IMR-90 (cell line): ENCODE measurements around the gene PRAME. TPM values are rescaled to one million over a fixed set of nuclear protein-coding genes. Genes with fewer than 3 reads are reported as not detected.

ENCODE experiments used
- ATAC-seq: fragments of 200-7000 bp; cut with Tn5 transposase; 2 replicates; pipeline ENCODE4 v1.9.1; 2020; ENCODE audit warnings: low read depth, mild to moderate bottlenecking, moderate library complexity
- BruUV-seq: library from RNA; stranded (reverse); fragments of 400-500 nt; replicated peaks from 2 replicates; lab custom pipeline; 2021; lab: Mats Ljungman, UMichigan
- CTCF ChIA-PET: fragments of 300-600 bp; formaldehyde crosslinking; extraction: SDS; loops from one replicate; lab custom pipeline; 2021; ENCODE audit warnings: antibody characterized with exemption; lab: Yijun Ruan, JAX
- POLR2A ChIA-PET: fragments of 300-600 bp; sonication (Branson Sonifier 250); formaldehyde crosslinking; loops from one replicate; lab custom pipeline; 2022; ENCODE audit warnings: antibody characterized with exemption; ENCODE audit not compliant: unreplicated experiment; lab: Charles Lee
- DNase-seq: peaks from one replicate; pipeline ENCODE4 v3.0.0; 2013
- H2AFZ ChIP-seq: replicated peaks from 2 replicates; pipeline ENCODE3; 2013; ENCODE audit warnings: low read length, mild to moderate bottlenecking; ENCODE audit not compliant: poor library complexity
- H2AK5ac ChIP-seq: 2 replicates; pipeline ENCODE4 v1.6.1; 2013; ENCODE audit warnings: low read depth, low read length, inconsistent platforms
- H2AK9ac ChIP-seq: replicated peaks from 2 replicates; pipeline ENCODE3; 2013; ENCODE audit warnings: mild to moderate bottlenecking, low read depth, low read length, moderate library complexity; ENCODE audit not compliant: poor library complexity
- H2BK120ac ChIP-seq: 2 replicates; pipeline ENCODE4 v1.6.1; 2013; ENCODE audit warnings: low read depth, low read length, inconsistent platforms
- H2BK15ac ChIP-seq: 3 replicates; pipeline ENCODE4 v1.6.1; 2013; ENCODE audit warnings: low read depth, low read length, inconsistent platforms
- H2BK20ac ChIP-seq: 2 replicates; pipeline ENCODE4 v1.6.1; 2013; ENCODE audit warnings: low read depth, mild to moderate bottlenecking, inconsistent platforms, low read length, moderate library complexity
- H2BK5ac ChIP-seq: 2 replicates; pipeline ENCODE4 v1.6.1; 2013; ENCODE audit warnings: mild to moderate bottlenecking, low read depth, low read length, inconsistent platforms; ENCODE audit not compliant: poor library complexity, severe bottlenecking
- H3K14ac ChIP-seq: replicated peaks from 2 replicates; pipeline ENCODE4 v1.6.1; 2013; ENCODE audit warnings: low read depth, low read length, inconsistent platforms
- H3K18ac ChIP-seq: 2 replicates; pipeline ENCODE4 v1.6.1; 2013; ENCODE audit warnings: low read depth, low read length, control low read depth
- H3K23ac ChIP-seq: 2 replicates; pipeline ENCODE4 v1.6.1; 2013; ENCODE audit warnings: low read depth, low read length, inconsistent platforms
- H3K27ac ChIP-seq: 2 replicates; pipeline ENCODE4 v1.5.1; 2013; ENCODE audit warnings: mild to moderate bottlenecking, control low read depth, low read length; ENCODE audit not compliant: insufficient read depth
- H3K27me3 ChIP-seq: 2 replicates; pipeline ENCODE4 v1.6.1; 2013; ENCODE audit warnings: low read length; ENCODE audit not compliant: control insufficient read depth, insufficient read depth
- H3K36me3 ChIP-seq: 2 replicates; pipeline ENCODE4 v1.6.1; 2013; ENCODE audit warnings: low read length, mixed read lengths; ENCODE audit not compliant: control insufficient read depth, insufficient read depth
- H3K4ac ChIP-seq: 2 replicates; pipeline ENCODE4 v1.6.1; 2013; ENCODE audit warnings: low read depth, low read length, inconsistent platforms
- H3K4me1 ChIP-seq: 2 replicates; pipeline ENCODE4 v1.6.1; 2013; ENCODE audit warnings: low read length, mixed read lengths; ENCODE audit not compliant: control insufficient read depth, insufficient read depth
- H3K4me2 ChIP-seq: 2 replicates; pipeline ENCODE4 v1.6.1; 2013; ENCODE audit warnings: low read depth, mild to moderate bottlenecking, control low read depth, low read length, moderate library complexity
- H3K4me3 ChIP-seq: 2 replicates; pipeline ENCODE4 v1.5.1; 2013; ENCODE audit warnings: low read depth, mild to moderate bottlenecking, control low read depth, low read length, moderate library complexity; ENCODE audit not compliant: insufficient read depth
- H3K56ac ChIP-seq: 2 replicates; pipeline ENCODE4 v1.6.1; 2013; ENCODE audit warnings: low read length, inconsistent platforms; ENCODE audit not compliant: insufficient read depth; ENCODE audit errors: extremely low read depth
- H3K79me1 ChIP-seq, 2 experiments: 2 replicates each; pipeline ENCODE4 v1.6.1; 2013; ENCODE audit warnings: low read length in 2 of 2, inconsistent platforms in 1 of 2, low read depth in 1 of 2
- H3K9ac ChIP-seq: 2 replicates; pipeline ENCODE4 v1.6.1; 2013; ENCODE audit warnings: low read depth, low read length, control low read depth
- H3K9me1 ChIP-seq: 2 replicates; pipeline ENCODE4 v1.6.1; 2013; ENCODE audit warnings: low read length, inconsistent platforms; ENCODE audit not compliant: insufficient read depth
- H3K9me3 ChIP-seq: 2 replicates; pipeline ENCODE4 v1.6.1; 2013; ENCODE audit warnings: low read length; ENCODE audit not compliant: control insufficient read depth, insufficient read depth
- H4K20me1 ChIP-seq: 2 replicates; pipeline ENCODE4 v1.6.1; 2013; ENCODE audit warnings: low read length, inconsistent platforms; ENCODE audit not compliant: insufficient read depth
- H4K5ac ChIP-seq: 2 replicates; pipeline ENCODE4 v1.6.1; 2013; ENCODE audit warnings: mild to moderate bottlenecking, low read depth, low read length, control low read depth
- H4K8ac ChIP-seq, 2 experiments: 2 replicates each; pipeline ENCODE4 v1.6.1; 2013; ENCODE audit warnings: low read depth in 2 of 2, low read length in 2 of 2, control low read depth in 1 of 2, inconsistent platforms in 1 of 2
- H4K91ac ChIP-seq: 2 replicates; pipeline ENCODE4 v1.6.1; 2013; ENCODE audit warnings: low read depth, low read length, inconsistent platforms; ENCODE audit not compliant: insufficient read depth
- CEBPB ChIP-seq: IDR thresholded peaks from 2 replicates; pipeline ENCODE4 v1.6.1; 2012; ENCODE audit warnings: low read depth, low read length, improper control_type of control experiment
- CHD1 ChIP-seq: IDR thresholded peaks from 2 replicates; pipeline ENCODE4 v1.6.1; 2012; ENCODE audit warnings: low read depth, low read length, improper control_type of control experiment
- FOS ChIP-seq: fragments of 150-350 bp; IDR thresholded peaks from 2 replicates; pipeline ENCODE4 v1.6.1; 2016; ENCODE audit warnings: low read depth, low read length
- MAFK ChIP-seq: IDR thresholded peaks from 2 replicates; pipeline ENCODE4 v1.6.1; 2012; ENCODE audit warnings: low read depth, low read length, improper control_type of control experiment
- MAZ ChIP-seq: IDR thresholded peaks from 2 replicates; pipeline ENCODE4 v1.6.1; 2012; ENCODE audit warnings: low read depth, mild to moderate bottlenecking, low read length, improper control_type of control experiment, moderate library complexity, borderline replicate concordance
- MXI1 ChIP-seq: IDR thresholded peaks from 2 replicates; pipeline ENCODE4 v1.6.1; 2012; ENCODE audit warnings: low read depth, mild to moderate bottlenecking, low read length, moderate library complexity, borderline replicate concordance
- POLR2A ChIP-seq: IDR thresholded peaks from 2 replicates; pipeline ENCODE4 v1.6.1; 2012; ENCODE audit warnings: mild to moderate bottlenecking, low read depth, low read length
- RAD21 ChIP-seq: IDR thresholded peaks from 2 replicates; pipeline ENCODE4 v1.6.1; 2012; ENCODE audit warnings: low read length, improper control_type of control experiment
- RCOR1 ChIP-seq: IDR thresholded peaks from 2 replicates; pipeline ENCODE4 v1.6.1; 2012; ENCODE audit warnings: mild to moderate bottlenecking, low read length, improper control_type of control experiment; ENCODE audit not compliant: insufficient replicate concordance
- RFX5 ChIP-seq: IDR thresholded peaks from 2 replicates; pipeline ENCODE4 v1.8.0; 2012; ENCODE audit warnings: low read depth, mild to moderate bottlenecking, low read length, moderate library complexity
- WGBS, 2 experiments: methylation state at CpG; one replicate each; pipeline versions ENCODE4 v1.1.5 to v1.1.7; 2013; ENCODE audit warnings: missing lambda C conversion rate in 2 of 2; ENCODE audit not compliant: insufficient read length in 1 of 2; ENCODE audit errors: extremely low coverage in 2 of 2; 5-methylcytosine and 5-hydroxymethylcytosine counted together
- dilution Hi-C: fragments of 300-500 bp; cut with HindIII; formaldehyde crosslinking; loops from one replicate; pipeline ENCODE4 v1.14.3; 2018; ENCODE audit warnings: low sequenced_read_pairs; ENCODE audit not compliant: unreplicated experiment
- in situ Hi-C: fragments of 300-500 bp; cut with MboI; formaldehyde crosslinking; loops from 3 replicates; pipeline ENCODE4 v1.14.3; 2019; ENCODE audit warnings: low sequenced_read_pairs, inconsistent platforms, mixed read lengths
- intact Hi-C: fragments of 100-400 bp; cut with micrococcal nuclease; formaldehyde crosslinking; loops from 2 replicates; pipeline ENCODE4 v1.10.0; 2022
- polyA plus RNA-seq, 3 experiments: library from polyadenylated mRNA; depleted of rRNA; stranded (reverse); fragments of >200 nt; gene quantifications; 2 replicates each; pipeline ENCODE4 v1.2.3, GENCODE V29; 2012; ENCODE audit warnings: low replicate concordance in 1 of 3
- total RNA-seq: library from RNA; depleted of rRNA; stranded (reverse); fragments of >200 nt; gene quantifications from 2 replicates; pipeline ENCODE4 v1.2.3, GENCODE V29; 2012
- TF ChIP-seq, protein P1 (sequence below): fragments of 150-350 bp; IDR thresholded peaks from 2 replicates; pipeline ENCODE4 v1.6.1; 2017; ENCODE audit warnings: mild to moderate bottlenecking, antibody characterized with exemption, low read length, low read depth
- TF ChIP-seq, protein P2 (sequence below): fragments of 150-350 bp; IDR thresholded peaks from 2 replicates; pipeline ENCODE4 v1.6.1; 2016; ENCODE audit warnings: low read depth, mild to moderate bottlenecking, low read length, moderate library complexity, borderline replicate concordance

The PRAME gene
- total and polyA plus RNA-seq, 2 of the 4 experiments (the other 2 are of a cell fraction), result not detected

DNA sequence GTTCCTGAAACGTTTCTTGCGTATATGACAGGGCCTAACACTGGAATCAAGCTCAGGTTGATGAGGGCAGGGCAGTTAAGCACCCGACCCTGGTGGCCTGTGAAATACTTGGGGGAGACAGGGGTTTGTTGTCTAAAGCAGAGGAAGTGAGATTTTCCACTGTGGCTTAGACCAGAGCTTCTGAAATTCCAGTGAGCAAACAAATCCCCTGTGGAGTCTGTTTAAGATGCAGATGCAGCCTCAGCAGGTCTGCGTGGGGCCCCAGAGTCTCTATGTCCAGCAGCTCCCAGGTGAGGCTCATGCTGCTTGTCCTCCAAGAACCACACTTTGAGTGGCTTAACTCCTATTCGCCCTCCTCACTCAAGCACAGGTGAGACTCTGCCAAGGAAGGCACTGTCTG lies 39.1 kb upstream of the PRAME start:
- TF ChIP-seq, protein P1, sequence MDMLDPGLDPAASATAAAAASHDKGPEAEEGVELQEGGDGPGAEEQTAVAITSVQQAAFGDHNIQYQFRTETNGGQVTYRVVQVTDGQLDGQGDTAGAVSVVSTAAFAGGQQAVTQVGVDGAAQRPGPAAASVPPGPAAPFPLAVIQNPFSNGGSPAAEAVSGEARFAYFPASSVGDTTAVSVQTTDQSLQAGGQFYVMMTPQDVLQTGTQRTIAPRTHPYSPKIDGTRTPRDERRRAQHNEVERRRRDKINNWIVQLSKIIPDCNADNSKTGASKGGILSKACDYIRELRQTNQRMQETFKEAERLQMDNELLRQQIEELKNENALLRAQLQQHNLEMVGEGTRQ, result no peak
- no peak for TF ChIP-seq CHD1
- no peak for TF ChIP-seq MAFK
- TF ChIP-seq CEBPB, result no peak
- no peak for TF ChIP-seq RFX5
- TF ChIP-seq FOS, result no peak
- no peak for TF ChIP-seq POLR2A
- TF ChIP-seq, protein P2, sequence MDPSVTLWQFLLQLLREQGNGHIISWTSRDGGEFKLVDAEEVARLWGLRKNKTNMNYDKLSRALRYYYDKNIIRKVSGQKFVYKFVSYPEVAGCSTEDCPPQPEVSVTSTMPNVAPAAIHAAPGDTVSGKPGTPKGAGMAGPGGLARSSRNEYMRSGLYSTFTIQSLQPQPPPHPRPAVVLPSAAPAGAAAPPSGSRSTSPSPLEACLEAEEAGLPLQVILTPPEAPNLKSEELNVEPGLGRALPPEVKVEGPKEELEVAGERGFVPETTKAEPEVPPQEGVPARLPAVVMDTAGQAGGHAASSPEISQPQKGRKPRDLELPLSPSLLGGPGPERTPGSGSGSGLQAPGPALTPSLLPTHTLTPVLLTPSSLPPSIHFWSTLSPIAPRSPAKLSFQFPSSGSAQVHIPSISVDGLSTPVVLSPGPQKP, result no peak
- no peak for TF ChIP-seq RCOR1
- TF ChIP-seq MAZ, result no peak
- TF ChIP-seq MXI1, result no peak
- no peak for TF ChIP-seq RAD21
- no peak overlapping the region for H3K14ac ChIP-seq
- DNase-seq (no peak), ATAC-seq (no peak)
- POLR2A ChIA-PET, result no interaction called here
- no peak overlapping the region for H2AFZ ChIP-seq
- H3K4ac ChIP-seq, result no peak overlapping the region
- no peaks in the 10 kb centered on the region for H3K36me3 ChIP-seq
- H2BK5ac ChIP-seq, result no peak overlapping the region
- 33% methylated on average over 2 of the region's 5 CpGs; no CpG with 5 or more reads in 1 of the 2 experiments for WGBS, 2 experiments
- intact Hi-C loops (no loop called here), in situ Hi-C loops (no loop called here), dilution Hi-C loops (no loop called here)
- no peak overlapping the region for H3K56ac ChIP-seq
- no peak overlapping the region for H3K27ac ChIP-seq
- H2AK9ac ChIP-seq, result no peak overlapping the region
- H2BK20ac ChIP-seq, result no peak overlapping the region
- no peak overlapping the region for H2BK15ac ChIP-seq
- no peaks in the 10 kb centered on the region for H3K4me1 ChIP-seq
- H4K8ac ChIP-seq, result no peak overlapping the region
- BruUV-seq, result no TSS peak
- H2BK120ac ChIP-seq, result no peak overlapping the region
- no peak overlapping the region for H3K18ac ChIP-seq
- no peaks in the 10 kb centered on the region for H4K20me1 ChIP-seq
- no peak overlapping the region for H3K4me3 ChIP-seq
- H3K79me1 ChIP-seq, result no peaks in the 10 kb centered on the region
- H3K27me3 ChIP-seq, result peaks cover 12% of the 10 kb centered on the region
- H4K5ac ChIP-seq, result no peak overlapping the region
- H3K4me2 ChIP-seq, result no peak overlapping the region
- no peak overlapping the region for H4K91ac ChIP-seq
- no peak overlapping the region for H2AK5ac ChIP-seq
- H3K9me3 ChIP-seq, result no peaks in the 10 kb centered on the region
- H3K9ac ChIP-seq, result no peak overlapping the region
- H3K23ac ChIP-seq, result no peak overlapping the region
- CTCF ChIA-PET, result no interaction called here
- no peaks in the 10 kb centered on the region for H3K9me1 ChIP-seq
